Measurements from ENCODE around the gene IFT88. TPM values are rescaled to one million over a fixed set of nuclear protein-coding genes. Genes with fewer than 3 reads are reported as not detected.

IFT88 gene
- total and polyA plus RNA-seq, 4 donors: 8.7 to 59.0 (median 14.6) TPM

GRCh38 chr13:20702915-20703779 is 136.2 kb downstream of the IFT88 start, which contains the start of gene IL17D:
TSS of gene IL17D (plus strand) at chr13:20703699. CDS start at chr13:20704002, 303 bp downstream.
- ATAC-seq (ENCODE audit: insufficient read depth, low FRiP score) (no peak), DNase-seq (peak; percentile 50 to 64 (median 52))
- Histone ChIP-seq H3K4me1 (ENCODE audit: control insufficient read depth in 5 of 5, insufficient read depth in 5 of 5, low read length in 5 of 5) (peaks cover 0 to 16% (median 0%) of the 10 kb centered on the region in 5 donors), H3K27ac (ENCODE audit: low read depth in 1 of 2, low read length in 1 of 2) (no peak within 1 kb of the TSS), H3K9ac (ENCODE audit: insufficient read depth in 1 of 2, low read length in 2 of 2) (peak within 1 kb of the TSS; percentile 55 to 62), H3K36me3 (ENCODE audit: control insufficient read depth in 4 of 4, insufficient read depth in 4 of 4, low read length in 4 of 4) (no peaks in the 10 kb centered on the region), H3K27me3 (ENCODE audit: control insufficient read depth in 3 of 3, insufficient read depth in 3 of 3, low read length in 2 of 3) (no peaks in the 10 kb centered on the region), H3K4me3 (peak within 1 kb of the TSS; percentile 62), H3K9me3 (ENCODE audit: control insufficient read depth in 4 of 4, insufficient read depth in 3 of 4, low read length in 3 of 4) (peaks cover 0 to 1% (median 0%) of the 10 kb centered on the region in 4 donors)
- TF ChIP-seq, protein P1, sequence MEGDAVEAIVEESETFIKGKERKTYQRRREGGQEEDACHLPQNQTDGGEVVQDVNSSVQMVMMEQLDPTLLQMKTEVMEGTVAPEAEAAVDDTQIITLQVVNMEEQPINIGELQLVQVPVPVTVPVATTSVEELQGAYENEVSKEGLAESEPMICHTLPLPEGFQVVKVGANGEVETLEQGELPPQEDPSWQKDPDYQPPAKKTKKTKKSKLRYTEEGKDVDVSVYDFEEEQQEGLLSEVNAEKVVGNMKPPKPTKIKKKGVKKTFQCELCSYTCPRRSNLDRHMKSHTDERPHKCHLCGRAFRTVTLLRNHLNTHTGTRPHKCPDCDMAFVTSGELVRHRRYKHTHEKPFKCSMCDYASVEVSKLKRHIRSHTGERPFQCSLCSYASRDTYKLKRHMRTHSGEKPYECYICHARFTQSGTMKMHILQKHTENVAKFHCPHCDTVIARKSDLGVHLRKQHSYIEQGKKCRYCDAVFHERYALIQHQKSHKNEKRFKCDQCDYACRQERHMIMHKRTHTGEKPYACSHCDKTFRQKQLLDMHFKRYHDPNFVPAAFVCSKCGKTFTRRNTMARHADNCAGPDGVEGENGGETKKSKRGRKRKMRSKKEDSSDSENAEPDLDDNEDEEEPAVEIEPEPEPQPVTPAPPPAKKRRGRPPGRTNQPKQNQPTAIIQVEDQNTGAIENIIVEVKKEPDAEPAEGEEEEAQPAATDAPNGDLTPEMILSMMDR (IDR thresholded peaks at IDR 0.05; ENCODE audit: control extremely low read depth, extremely low read depth): no peak
- 0 to 1% methylated on average over 54 to 94 of the region's 94 CpGs for WGBS, 2 donors

DNA sequence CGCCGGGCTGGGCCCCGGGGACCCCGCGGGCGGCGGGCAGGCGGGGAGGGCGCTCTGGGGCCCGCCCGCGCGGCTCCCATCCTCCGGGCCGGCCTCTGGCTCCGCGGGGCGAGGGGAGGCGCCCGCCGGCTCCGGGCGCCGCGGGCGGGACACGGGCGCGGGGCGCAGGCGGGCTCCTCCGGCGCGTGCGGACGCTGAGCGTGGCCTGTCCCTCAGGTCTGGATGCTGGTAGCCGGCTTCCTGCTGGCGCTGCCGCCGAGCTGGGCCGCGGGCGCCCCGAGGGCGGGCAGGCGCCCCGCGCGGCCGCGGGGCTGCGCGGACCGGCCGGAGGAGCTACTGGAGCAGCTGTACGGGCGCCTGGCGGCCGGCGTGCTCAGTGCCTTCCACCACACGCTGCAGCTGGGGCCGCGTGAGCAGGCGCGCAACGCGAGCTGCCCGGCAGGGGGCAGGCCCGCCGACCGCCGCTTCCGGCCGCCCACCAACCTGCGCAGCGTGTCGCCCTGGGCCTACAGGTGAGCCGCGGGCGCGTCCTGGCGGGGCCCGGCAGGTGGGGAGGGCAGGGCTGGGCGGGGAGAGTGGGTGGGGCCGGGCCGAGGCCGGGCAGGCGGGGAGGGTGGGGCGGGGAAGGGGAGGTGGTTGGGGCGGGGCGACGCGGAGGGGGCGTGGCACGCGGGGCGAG is 137.0 kb downstream of the IFT88 start:
- H3K27me3 ChIP-seq (ENCODE audit: control insufficient read depth in 3 of 3, insufficient read depth in 3 of 3, low read length in 2 of 3): no peaks in the 10 kb centered on the region
- WGBS, 2 donors: 1% methylated on average over 40 to 97 of the region's 98 CpGs
- H3K27ac ChIP-seq (ENCODE audit: low read depth in 1 of 2, low read length in 1 of 2): no peak overlapping the region
- peaks cover 0 to 1% (median 0%) of the 10 kb centered on the region in 4 donors for H3K9me3 ChIP-seq (ENCODE audit: control insufficient read depth in 4 of 4, insufficient read depth in 3 of 4, low read length in 3 of 4)
- H3K36me3 ChIP-seq (ENCODE audit: control insufficient read depth in 4 of 4, insufficient read depth in 4 of 4, low read length in 4 of 4): no peaks in the 10 kb centered on the region
- ATAC-seq (ENCODE audit: insufficient read depth, low FRiP score): peak; percentile 89
- H3K4me3 ChIP-seq: peak overlapping the region; percentile 48
- no peak overlapping the region for H3K9ac ChIP-seq (ENCODE audit: insufficient read depth in 1 of 2, low read length in 2 of 2)
- H3K4me1 ChIP-seq (ENCODE audit: control insufficient read depth in 5 of 5, insufficient read depth in 5 of 5, low read length in 5 of 5): peaks cover 0 to 16% (median 0%) of the 10 kb centered on the region in 5 donors
- DNase-seq: peak; percentile 79 to 90 (median 90)
- TF ChIP-seq, protein P1 (IDR thresholded peaks at IDR 0.05; ENCODE audit: control extremely low read depth, extremely low read depth): peak; percentile 26

DNA sequence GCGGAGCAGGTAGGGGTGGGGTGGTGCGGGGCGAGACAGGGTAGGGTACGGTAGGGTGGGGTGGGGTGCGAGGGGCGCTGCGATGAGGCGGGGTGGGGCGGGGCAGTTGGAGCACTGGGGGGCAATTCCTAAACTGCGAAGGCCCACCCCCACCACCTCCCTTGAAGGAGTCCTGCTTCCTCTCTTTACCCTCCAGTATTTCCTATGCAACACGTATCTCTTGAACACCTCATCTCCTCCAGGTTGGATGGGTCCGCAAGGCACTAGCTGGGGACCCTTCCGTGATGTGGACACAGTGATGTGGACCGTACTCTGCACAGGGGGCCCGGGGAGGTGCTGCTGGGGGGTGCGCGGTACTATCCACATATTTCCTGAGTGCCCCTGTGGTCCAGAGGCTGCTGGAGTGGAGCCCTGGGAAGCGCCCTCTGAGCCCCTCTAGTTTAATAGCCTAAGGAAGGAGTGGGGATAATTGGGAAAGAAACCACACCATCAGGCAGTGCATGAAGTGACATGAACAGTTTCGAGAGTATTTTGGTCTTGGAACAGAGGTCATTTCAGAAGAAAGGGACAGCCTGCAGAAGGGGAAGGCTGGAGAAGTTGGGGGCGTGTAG is 137.6 kb downstream of the IFT88 start:
- no peak overlapping the region for H3K9ac ChIP-seq (ENCODE audit: insufficient read depth in 1 of 2, low read length in 2 of 2)
- no peaks in the 10 kb centered on the region for H3K36me3 ChIP-seq (ENCODE audit: control insufficient read depth in 4 of 4, insufficient read depth in 4 of 4, low read length in 4 of 4)
- WGBS, 2 donors: 24 to 28% methylated on average over 17 to 20 of the region's 20 CpGs
- no peak overlapping the region for H3K4me3 ChIP-seq
- TF ChIP-seq, protein P1 (IDR thresholded peaks at IDR 0.05; ENCODE audit: control extremely low read depth, extremely low read depth): no peak
- ATAC-seq (ENCODE audit: insufficient read depth, low FRiP score) (no peak), DNase-seq (peak in 1 of 3 donors; percentile 15)
- H3K9me3 ChIP-seq (ENCODE audit: control insufficient read depth in 4 of 4, insufficient read depth in 3 of 4, low read length in 3 of 4): peaks cover 0 to 1% (median 0%) of the 10 kb centered on the region in 4 donors
- H3K27ac ChIP-seq (ENCODE audit: low read depth in 1 of 2, low read length in 1 of 2): no peak overlapping the region
- peaks cover 0 to 16% (median 0%) of the 10 kb centered on the region in 5 donors for H3K4me1 ChIP-seq (ENCODE audit: control insufficient read depth in 5 of 5, insufficient read depth in 5 of 5, low read length in 5 of 5)
- H3K27me3 ChIP-seq (ENCODE audit: control insufficient read depth in 3 of 3, insufficient read depth in 3 of 3, low read length in 2 of 3): no peaks in the 10 kb centered on the region
